ENCODE measurements around the gene EIF2D. TPM values are rescaled to one million over a fixed set of nuclear protein-coding genes. Genes with fewer than 3 reads are reported as not detected.

EIF2D gene
- total and polyA plus RNA-seq, 2 of the 8 experiments (the other 6 are each of a cell fraction or from before 2014, with no cell fraction given): 36.1 to 37.1 TPM

- TF ChIP-seq ATF3 (IDR thresholded peaks at IDR 0.05; ENCODE audit: insufficient read depth, low read depth, low read length): no peak
- no peak for TF ChIP-seq SRF (IDR thresholded peaks at IDR 0.05; ENCODE audit: low read depth, low read length)
- no peak for TF ChIP-seq MAX (IDR thresholded peaks at IDR 0.05)
- no peak for TF ChIP-seq GTF2F1 (IDR thresholded peaks at IDR 0.05; ENCODE audit: borderline replicate concordance, low read depth, low read length)
- TF ChIP-seq EGR1 (IDR thresholded peaks at IDR 0.05; ENCODE audit: borderline replicate concordance, low read depth, low read length): no peak
- TF ChIP-seq EP300 (IDR thresholded peaks at IDR 0.05; ENCODE audit: borderline replicate concordance in 1 of 2, low read depth in 2 of 2, low read length in 2 of 2): no peak
Observed at GRCh38 chr1:206600527-206600926, 11.7 kb downstream of the EIF2D start (continued).

Data from H1 (cell line).